GM18517 (cell line): ENCODE measurements around the gene EDDM3A.
"Not testable (repeated sequence)": the region's sequence is repeated elsewhere in the genome, so short reads cannot be mapped to it uniquely, and the experiment has no call there.

Experiments
- ATAC-seq: cut with Tn5 transposase; IDR thresholded peaks from one replicate; pipeline ENCODE4 v1.9.1; 2021; ENCODE audit warnings: mild to moderate bottlenecking, moderate library complexity; ENCODE audit not compliant: unreplicated experiment

Gene EDDM3A

GRCh38 chr14:20745571-20746358 is at the start of gene EDDM3A:
Gene EDDM3A, plus strand, starts transcription at chr14:20745887. Its CDS starts 1,694 bp downstream, at chr14:20747581.
- ATAC-seq: no peak

- no peak for ATAC-seq
Observed at GRCh38 chr14:20696764-20697163, 48.9 kb upstream of the EDDM3A start.

- ATAC-seq: no peak
Observed at GRCh38 chr14:20697273-20698017, 48.2 kb upstream of the EDDM3A start.

- ATAC-seq: no peak
Observed at GRCh38 chr14:20698018-20698329, 47.7 kb upstream of the EDDM3A start.

- no peak for ATAC-seq
Observed at GRCh38 chr14:20698934-20699333, 46.8 kb upstream of the EDDM3A start.

GRCh38 chr14:20699931-20700330 is 45.8 kb upstream of the EDDM3A start:
- ATAC-seq: no peak

GRCh38 chr14:20700965-20701364 is 44.7 kb upstream of the EDDM3A start:
- not testable (repeated sequence) for ATAC-seq

GRCh38 chr14:20706657-20707355 is 38.9 kb upstream of the EDDM3A start:
- ATAC-seq: no peak

GRCh38 chr14:20707622-20708021 is 38.1 kb upstream of the EDDM3A start:
- ATAC-seq: no peak

- ATAC-seq: no peak
Observed at GRCh38 chr14:20711261-20711660, 34.4 kb upstream of the EDDM3A start.

GRCh38 chr14:20711685-20712084 is 34.0 kb upstream of the EDDM3A start:
- ATAC-seq: no peak

- ATAC-seq: no peak
Observed at GRCh38 chr14:20712904-20713303, 32.8 kb upstream of the EDDM3A start.

- no peak for ATAC-seq
Observed at GRCh38 chr14:20714593-20715250, 31.0 kb upstream of the EDDM3A start.

- ATAC-seq: no peak
Observed at GRCh38 chr14:20719777-20720176, 25.9 kb upstream of the EDDM3A start.

GRCh38 chr14:20720741-20721140 is 24.9 kb upstream of the EDDM3A start:
- ATAC-seq: no peak

GRCh38 chr14:20722016-20722415 is 23.7 kb upstream of the EDDM3A start:
- no peak for ATAC-seq

GRCh38 chr14:20723488-20723887 is 22.2 kb upstream of the EDDM3A start:
- no peak for ATAC-seq

- ATAC-seq: not testable (repeated sequence)
Observed at GRCh38 chr14:20726121-20726520, 19.6 kb upstream of the EDDM3A start.

GRCh38 chr14:20726531-20726930 is 19.2 kb upstream of the EDDM3A start:
- no peak for ATAC-seq

GRCh38 chr14:20730891-20731290 is 14.8 kb upstream of the EDDM3A start:
- no peak for ATAC-seq

- no peak for ATAC-seq
Observed at GRCh38 chr14:20732477-20732876, 13.2 kb upstream of the EDDM3A start.
